AG10803 (cell line): Measurements from ENCODE around the gene REXO4.

Source experiments
- DNase-seq: peaks from one replicate; pipeline ENCODE4 v3.0.0; 2010; ENCODE audit warnings: low read depth
- H3K4me3 ChIP-seq: 2 replicates; pipeline ENCODE4 v1.5.1; 2011; ENCODE audit warnings: mild to moderate bottlenecking, low read length, control low read depth
- CTCF ChIP-seq: conservative IDR thresholded peaks from 2 replicates; pipeline ENCODE4 v1.5.1; 2011; ENCODE audit warnings: mild to moderate bottlenecking, low read length, control low read depth, inconsistent platforms

Gene REXO4

GRCh38 chr9:133417541-133418461, at the start of gene REXO4:
Gene REXO4 (minus strand): TSS chr9:133418010. CDS start chr9:133417844, 166 bp downstream.
- DNase-seq = peak; percentile 86
- peak within 1 kb of the TSS; percentile 84 for H3K4me3 ChIP-seq
- TF ChIP-seq CTCF = no peak

DNA sequence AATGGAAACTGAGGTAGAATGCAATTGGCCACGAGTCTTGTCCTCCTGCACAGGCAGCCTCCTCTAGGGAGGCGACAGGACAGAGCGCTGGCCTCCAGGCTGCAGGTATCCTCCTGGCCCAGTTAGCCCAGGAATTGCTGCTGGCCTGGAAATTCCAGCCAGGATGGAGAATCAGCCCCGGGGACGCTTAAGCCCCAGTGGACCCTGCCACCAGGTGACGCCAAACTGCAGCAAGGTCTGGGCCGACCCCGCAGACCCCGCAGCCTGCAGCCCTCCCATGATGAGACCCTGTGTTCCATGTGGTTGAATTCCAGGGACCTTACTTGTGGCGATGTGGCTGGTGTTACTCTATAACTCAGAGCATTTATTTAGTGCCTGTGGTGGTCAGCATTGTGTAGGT, 49.3 kb upstream of the REXO4 start:
- H3K4me3 ChIP-seq = no peak overlapping the region
- no peak for TF ChIP-seq CTCF
- DNase-seq = no peak

DNA sequence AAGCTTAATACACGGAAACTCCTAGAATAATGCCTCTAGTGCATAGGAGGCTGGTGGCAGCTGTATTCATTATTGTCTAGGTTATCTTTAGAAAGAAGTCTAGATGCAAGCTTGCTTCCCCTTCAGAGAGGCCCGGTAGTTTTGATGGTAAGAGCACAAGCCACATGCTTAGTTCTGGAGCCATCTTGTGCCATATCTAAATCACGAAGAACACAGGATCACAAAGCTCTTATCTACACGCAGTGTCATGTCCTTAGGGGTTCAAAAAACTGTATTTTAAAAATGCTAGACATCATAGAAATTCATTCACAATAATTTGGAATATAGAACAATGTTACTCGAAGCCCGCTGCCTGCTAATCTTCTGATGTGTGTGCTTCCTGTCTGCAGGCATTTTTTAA, 48.2 kb upstream of the REXO4 start:
- no peak for TF ChIP-seq CTCF
- H3K4me3 ChIP-seq = no peak overlapping the region
- no peak for DNase-seq

- TF ChIP-seq CTCF = no peak
- H3K4me3 ChIP-seq = no peak overlapping the region
- no peak for DNase-seq
These were observed 46.8 kb upstream of the REXO4 start for GRCh38 chr9:133464638-133465037.

DNA sequence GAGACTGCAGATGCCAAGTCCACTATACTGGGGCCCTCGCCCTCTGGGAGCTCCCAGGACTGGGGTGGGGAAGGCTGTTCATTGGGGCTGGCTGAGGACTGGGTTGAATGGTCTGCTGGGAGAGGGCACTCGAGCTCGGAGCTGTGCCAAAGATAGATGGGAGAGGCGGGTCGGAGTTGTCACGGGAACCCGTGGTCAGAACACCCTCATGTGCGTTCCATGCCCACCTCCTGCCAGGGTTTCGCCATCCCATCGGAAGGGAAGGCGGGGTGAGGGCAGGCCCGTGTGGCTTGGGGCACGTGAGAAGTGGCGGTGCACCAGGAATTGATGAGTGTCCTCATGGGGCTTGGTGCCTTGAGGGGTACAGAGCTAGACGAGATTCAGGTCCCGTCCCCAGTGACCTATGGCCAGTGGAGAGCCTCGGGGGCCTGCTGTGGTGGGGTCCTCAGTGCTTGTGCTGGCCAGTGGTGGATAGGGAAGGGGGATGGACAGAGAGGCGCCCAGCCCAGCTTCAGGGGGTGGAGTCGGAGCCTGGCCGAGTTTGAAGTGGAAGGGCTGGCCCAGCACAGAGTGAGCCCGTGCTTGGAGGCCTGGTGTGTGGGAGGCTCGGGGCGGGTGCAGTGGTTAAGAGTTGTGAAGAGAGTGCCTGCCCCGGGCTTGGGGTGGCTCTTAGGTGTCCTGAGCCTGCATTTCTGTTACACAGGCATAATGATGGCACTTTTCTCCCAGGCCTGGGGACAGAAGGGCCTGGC, 46.2 kb upstream of the REXO4 start:
- no peak for DNase-seq
- TF ChIP-seq CTCF = no peak
- H3K4me3 ChIP-seq = no peak overlapping the region

- H3K4me3 ChIP-seq = no peak overlapping the region
- TF ChIP-seq CTCF = no peak
- no peak for DNase-seq
These were observed 45.5 kb upstream of the REXO4 start for GRCh38 chr9:133463234-133463863.
